ENCODE measurements around the gene GLIS1.

DNA sequence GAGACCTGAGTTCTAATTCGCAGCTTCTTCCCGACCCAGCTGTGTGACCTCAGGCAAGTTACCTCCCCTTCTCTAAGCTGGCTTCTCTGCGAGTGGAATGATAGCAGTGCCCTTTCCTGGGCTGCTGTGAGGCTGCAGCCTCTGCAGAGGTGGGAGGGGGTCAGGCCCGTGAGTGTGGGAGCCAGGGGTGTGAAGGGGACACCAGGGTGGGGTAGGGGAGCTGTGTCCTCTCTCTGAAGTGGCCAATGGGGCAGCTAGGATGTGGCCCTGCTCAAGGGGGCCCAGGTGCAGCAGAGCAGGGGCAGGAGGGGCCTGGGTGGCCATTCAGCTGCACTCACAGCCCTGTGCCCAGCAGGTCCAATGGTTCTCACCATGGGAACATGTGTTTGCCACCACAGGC, 255.3 kb downstream of the GLIS1 start:
- TF ChIP-seq CTCF (IDR thresholded peaks at IDR 0.05 in 4 of 5, conservative IDR thresholded peaks at IDR 0.05 in 1 of 5) (no peak), POLR2A (IDR thresholded peaks at IDR 0.05) (no peak)
